NCI-H526 treated with DMSO at 0.1 percent for 48 hours (cell line): ENCODE results near the gene CLIC5.

Experiments
- DNase-seq: peaks from one replicate; lab custom pipeline; 2025; lab: John Stamatoyannopoulos, UW

Gene CLIC5

DNA sequence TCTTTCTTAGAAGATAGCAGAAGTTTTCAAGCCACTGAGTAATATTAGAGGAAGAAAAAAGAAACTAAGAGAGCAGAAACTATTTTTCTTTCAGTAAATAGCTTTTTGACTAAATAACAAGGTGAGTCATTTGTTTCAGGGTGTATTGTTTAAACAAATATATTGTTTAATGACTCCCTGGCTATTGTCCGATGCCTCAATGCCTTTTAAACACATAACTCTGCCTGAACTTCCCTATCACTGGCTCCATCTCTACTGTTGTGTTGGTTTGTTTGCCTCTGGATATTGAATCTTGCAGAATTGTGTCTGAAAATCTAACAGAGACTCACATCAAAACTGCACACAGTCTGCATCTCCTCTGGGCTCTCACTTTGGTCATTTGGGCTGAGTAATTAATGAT lies 19.6 kb upstream of the CLIC5 start:
- DNase-seq: no peak

DNA sequence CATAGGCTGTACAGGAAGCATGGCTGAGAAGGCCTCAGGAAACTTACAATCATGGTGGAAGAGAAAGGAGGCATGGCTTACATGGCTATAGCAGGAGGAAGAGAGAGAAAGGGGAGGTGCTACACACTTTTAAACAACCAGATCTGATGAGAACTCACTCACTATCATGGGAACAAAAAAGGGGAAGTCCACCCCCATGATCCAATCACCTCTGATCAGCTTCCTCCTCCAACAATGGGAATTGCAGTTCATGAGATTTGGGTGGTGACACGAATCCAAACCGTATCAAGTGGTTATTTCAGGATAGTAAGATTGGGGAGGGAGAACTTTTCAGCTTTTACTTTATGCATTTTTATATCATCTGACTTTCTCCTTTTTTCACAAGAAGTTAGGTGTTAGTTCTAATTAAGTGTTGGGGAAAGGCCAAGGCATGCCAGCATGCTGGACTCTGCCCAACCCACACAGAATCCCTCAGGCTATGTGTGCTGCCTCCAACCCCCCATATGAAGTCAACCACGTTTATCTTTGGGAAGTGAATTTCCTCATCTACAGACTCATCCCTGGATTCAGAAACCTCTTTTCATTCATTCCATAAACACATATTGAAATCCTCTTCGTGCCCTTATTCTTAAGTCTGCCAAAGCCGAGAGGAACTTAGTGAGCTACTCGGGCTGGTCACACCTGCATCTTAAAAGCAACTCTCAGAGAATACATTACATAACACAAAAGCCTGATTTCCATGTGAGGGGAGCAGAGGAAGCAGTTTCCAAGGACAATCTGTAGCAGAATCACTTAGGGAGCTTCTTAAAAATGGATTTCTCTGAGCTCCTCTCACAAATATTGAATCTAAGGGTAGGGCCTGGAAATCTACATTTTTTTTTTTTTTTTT lies 16.7 kb upstream of the CLIC5 start:
- no peak for DNase-seq

DNA sequence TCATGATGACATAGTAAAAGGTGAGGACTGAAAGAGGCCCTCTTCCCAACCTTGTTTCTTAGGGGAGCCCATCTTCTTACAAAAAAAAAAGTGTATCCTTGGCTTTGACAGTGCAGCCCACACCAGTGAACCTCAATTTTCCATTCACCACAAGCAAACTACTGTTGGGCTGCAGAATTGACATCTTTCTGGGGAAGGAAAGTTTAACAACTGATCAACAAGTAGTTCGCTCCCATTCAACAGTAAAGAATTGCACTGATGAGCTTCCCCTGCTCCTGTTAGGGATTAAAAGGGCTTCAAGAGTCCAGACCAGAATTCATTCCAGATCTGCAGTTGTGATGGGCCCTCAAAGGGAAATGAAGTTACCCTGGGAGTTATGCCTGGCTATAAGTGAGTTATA lies 13.9 kb upstream of the CLIC5 start:
- no peak for DNase-seq

DNA sequence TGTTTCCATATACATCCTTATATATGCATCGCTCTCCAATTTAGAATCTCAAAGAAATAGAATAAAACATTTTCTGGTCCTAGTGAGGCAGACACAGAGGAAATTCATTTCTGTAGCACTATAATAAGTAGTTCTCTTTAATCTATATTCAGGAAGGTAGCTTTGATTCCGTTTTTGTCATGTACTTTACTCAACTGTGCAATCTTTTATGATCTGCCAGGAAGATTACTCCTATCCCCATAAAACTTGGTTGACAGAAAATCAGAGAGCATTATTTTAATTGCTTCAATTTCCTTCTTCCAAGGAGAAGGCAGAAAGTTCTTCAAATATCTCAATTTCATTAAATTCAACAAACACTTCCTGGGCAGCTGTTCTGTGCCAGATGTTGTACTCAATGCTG lies 10.6 kb upstream of the CLIC5 start:
- DNase-seq: no peak

DNA sequence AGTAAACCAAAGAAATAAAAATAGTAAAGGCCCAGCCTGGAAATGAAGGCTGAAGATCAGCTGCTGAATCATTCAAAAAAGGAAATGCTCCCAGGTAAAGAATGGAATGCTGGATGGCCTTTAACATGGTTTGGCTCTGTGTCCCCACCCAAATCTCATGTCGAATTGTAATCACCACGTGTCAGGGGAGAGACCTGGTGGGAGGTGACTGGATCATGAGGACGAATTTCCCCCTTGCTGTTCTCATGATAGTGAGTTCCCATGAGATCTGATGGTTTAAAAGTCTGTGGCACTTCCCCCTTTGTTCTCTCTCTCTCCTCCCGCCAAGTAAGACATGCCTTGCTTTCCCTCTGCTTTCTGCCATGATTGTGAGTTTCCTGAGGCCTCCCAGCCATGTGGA lies 9.9 kb upstream of the CLIC5 start:
- DNase-seq: no peak

DNA sequence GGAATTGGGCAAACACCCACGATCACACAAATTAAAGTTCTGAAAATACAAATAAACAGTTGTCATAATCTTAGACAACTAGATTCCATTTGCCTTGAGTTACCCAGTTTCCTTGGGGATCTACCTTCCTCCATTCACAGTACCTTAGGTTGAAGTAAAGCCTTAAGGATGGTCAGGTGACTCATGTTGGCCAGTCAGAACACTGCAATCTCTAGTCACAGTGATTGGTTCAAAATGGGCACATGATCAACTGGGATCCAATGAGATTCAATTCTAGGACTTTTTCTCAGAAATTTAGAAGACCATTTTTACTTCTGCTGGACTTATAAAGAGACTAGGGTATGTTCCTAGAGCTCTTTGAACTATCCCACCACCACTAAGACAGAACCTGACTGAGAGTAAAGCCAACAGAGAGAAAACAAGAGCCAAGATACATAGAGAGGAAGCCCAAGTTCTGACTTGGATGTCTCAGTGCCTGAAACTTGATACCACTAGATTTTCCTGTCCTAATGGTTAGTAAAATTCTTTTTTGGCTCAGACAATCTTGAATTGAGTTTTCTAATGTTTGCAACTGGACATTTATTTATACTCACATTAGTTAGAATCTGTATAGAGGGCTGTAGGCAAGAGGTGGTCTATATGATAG lies 8.6 kb upstream of the CLIC5 start:
- DNase-seq: no peak

DNA sequence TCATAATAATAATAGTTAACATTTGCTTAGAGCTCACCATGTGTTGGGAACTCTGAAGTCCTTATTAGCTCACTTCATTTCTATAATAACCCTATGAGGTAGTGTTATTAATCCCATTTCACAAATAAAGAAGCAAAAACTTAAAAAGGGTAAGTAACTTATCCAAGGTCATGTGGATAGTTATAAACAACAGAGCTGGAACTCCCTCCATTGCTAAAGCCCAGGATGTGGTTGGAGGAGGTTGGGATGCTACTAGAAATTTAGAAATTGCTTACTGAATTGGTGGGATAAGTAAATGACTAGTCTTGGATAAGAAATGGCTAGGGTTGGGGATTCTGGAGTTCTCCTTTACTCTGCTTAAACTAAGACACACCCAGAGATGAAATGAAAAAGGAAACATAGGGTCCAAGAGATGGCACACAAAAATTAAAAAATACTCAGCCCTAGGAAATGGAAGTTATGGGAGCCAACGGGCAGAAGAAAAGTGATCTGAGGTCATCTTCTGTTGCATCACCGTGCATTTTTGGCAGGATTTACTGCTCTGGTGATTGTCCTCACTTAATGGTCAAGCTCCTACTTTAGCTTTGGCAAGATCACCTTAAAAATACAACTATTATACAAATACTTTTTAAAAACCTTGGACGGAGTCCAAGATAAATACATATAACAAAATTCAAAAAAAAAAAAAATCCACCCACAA lies 7.7 kb upstream of the CLIC5 start:
- no peak for DNase-seq

DNA sequence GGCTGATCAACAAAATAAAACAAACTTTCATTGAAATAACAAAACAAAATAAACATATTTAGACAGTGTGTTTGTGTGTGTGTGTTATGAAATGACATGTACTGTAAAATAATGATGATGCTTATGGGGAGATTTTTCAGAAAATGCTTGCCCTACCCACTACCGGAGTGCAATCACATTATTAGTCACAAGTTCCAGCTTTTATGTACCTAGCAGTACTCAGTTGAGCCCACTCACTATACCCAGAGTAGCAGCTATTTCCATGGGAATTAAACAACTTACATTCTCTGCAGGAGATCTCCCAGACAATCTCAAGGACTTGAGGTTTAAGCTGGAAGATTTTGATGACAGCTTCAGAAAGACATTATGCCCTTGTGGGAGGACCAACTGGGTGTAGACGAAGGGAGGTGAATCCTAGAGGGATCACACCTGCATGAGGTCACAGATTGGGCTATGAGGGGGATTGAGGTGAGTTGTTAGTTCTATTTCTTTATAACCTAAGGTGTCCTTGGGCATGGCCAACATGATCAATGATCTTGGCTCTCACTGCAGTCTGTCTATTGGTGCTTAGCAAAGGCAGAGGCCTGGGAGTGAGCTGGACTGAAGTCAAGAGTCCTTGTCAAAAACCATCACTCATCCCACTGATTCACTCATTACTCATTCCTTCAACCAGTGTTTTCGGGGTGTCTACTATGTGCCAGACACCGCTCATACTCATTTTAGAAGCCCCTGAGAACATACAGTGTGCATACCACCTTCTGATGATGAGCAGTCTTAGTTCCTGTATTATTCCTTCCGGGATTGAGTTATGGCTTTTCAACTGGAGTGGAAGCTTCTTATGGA lies 6.7 kb upstream of the CLIC5 start:
- no peak for DNase-seq

DNA sequence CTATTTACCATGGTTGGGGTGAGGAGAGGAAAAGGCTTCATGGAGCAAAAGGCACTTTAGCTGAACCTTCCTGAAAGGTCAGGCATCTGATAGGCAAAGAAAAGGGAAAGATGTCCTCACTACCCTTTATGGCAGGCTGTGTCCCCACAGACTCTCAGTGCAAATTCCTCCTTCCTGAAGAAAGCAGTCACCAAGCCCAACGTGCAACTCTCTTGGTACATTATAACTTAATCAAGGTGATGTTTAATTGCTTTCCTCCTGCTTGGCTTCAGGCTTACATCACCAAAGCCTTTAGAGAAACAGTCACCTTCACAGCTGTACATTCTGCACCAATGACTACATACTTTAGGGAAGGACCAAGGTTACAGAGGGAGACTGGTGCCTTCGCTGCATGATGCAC lies 2.1 kb upstream of the CLIC5 start:
- no peak for DNase-seq

DNA sequence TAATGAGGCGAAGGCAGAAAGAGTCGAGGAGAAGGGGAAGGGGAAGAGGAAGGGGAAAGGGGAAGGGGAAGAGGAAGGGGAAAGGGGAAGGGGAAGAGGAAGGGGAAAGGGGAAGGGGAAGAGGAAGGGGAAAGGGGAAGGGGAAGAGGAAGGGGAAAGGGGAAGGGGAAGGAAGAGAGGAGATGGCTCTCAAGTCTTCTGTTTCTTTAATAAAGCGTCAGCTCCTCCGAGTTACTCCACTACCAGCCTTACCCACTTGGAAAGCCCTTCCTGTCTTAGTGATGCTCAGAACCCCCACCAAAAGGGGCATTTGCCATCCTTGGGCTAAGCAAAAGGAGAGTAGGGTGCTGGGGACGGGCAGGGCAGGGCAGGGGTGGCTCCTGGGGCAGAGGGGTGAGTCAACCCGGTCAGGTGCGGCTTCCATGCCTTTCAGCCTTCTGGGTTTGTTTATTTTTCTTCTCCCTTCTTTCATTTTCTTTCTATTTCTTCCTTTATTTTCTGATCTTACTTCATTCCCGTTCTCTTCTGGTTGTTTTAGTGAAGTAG lies 476 bp upstream of the CLIC5 start:
- no peak for DNase-seq

DNA sequence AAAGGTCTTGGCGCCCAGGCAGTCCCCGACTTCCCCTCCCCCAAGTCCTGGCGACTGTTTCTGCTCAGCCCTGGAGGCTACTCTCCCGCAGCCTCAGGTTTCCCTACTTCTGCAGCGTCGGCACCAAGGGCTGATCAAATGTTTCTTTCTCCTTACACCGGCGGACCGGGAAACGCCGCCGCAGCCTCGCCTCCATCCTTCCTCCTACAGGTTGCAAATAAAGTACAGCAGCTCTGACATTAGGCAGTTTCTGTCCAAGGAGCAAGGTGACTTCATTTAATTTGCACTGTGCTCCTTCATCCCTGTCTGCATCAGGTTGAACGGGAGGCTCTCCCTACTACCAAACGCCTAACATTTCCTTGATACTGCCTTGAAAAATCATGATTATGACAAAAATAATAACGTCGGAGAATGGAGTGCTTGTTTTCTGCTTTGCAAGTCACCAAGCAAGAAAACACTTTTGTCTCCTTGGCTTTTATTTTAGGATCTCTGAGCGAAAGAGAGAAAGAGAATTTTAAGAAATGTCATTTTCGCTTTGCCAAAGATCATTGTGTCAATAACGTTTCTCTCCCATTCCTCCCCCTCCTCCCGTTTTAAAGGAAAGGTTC lies 1.0 kb downstream of the CLIC5 start:
- peak; percentile 46 for DNase-seq

DNA sequence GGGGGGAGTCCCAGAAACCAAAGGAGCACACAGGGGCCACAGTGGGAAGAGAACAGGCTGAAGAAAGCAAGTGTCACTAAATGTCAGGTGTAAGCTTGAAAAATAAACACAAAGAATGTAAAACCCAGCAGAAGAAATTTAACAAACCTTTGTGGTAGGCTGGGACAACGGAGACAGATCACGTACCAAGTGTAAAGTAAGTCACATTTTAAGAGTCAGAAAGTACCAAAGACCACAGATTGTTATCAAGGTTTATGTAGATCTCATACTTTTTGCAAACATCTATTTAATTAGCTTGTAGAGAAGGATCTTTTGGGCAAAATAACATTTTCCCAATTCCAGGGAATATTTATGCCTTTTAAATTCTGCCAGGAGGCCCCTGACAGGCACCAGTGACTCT lies 1.6 kb downstream of the CLIC5 start:
- no peak for DNase-seq

DNA sequence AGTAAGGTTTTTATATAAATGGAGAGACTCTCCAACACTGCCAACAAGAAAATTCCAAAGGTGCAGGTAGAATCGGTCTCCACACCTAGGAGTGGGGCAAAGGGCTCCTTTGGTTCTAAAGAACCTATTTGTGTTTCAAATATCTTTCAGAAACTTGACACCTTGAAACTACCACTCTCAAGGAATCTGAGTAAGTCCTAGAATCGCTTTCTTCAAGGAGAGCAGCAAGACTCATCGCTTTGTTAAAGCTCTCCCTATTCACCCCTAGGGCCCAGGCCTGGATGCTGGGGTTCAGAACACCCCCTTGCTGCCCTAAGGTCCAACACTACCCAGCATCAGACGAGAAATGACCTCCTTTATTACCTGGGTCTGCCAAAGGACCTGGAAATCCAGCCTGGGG lies 2.0 kb downstream of the CLIC5 start:
- DNase-seq: no peak

DNA sequence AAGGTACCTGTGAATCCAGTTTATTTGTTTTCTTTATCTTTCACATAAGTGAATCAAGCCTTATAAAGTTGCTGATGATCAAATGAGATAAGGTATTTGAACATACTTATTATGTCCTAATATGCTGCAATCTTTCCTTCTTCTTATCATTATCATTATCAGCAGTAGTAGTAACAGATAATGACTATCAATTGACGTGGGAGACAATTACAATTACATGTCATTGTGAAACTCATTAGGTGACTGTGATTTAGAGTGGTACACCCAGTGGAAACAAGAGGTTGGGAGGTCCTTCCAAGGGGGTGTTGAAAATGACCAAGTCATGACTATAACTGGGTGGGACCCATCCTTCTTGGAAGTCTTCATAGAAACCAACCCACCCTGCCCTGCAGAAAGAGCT lies 2.8 kb downstream of the CLIC5 start:
- DNase-seq: no peak

DNA sequence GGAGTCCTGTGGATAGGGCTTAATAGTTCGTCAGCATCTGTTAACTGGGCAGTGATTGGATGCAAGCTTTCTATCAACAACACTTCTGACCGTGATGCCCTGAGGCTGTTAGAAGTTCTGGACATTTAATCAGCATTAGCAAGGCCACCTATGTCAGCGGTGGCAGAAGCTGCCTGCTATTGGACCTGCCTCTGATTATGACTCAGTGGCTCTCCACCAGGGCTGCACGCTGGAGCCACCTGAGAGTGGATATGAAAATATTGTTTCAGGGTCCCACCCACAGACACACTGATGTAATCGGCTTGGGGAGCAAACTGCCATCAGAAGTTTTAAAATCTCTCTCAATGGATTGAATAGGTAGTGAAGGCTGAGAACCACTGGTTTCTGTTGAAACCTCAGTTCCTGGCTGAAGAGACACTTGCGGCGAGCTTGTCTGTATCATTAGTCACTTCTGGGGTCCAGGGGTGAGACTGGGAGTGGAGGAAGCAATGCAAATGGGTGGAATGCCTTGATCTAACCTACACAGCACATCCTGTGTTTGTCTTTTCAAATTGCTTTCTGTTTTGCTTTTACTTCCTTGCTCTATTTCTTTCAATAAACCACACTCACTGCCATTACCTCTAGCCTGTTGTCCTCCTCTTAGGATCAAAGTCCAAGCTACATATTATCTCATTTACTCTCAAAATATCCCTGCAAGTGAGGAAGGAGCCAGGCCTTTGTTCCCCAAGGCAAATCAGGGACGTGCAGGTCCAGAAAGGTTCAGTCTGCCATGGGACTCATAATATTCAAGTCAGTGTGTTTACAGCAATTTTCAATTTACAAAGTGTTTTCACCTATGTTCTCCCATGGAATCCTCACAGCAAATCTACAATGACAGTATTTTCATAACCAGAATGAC lies 4.2 kb downstream of the CLIC5 start:
- DNase-seq: peak; percentile 20

DNA sequence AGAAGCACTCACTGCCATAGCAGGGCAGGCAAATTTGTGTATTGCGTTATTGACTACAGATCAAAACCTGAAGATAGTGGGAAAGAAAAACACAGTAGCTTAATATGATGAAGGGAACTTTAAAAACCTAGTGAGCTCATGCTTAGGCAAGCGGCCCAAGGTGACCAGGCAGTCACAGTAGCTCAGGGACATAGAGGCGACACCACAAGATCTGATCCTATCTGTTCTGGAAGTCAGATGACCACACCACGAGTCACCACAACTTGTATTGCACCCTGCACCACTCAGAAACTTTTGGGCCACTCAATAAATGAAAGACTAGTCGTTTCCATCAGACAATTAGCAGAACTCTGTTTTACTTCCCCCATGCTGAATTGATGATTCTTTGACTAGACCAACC lies 4.9 kb downstream of the CLIC5 start:
- no peak for DNase-seq

DNA sequence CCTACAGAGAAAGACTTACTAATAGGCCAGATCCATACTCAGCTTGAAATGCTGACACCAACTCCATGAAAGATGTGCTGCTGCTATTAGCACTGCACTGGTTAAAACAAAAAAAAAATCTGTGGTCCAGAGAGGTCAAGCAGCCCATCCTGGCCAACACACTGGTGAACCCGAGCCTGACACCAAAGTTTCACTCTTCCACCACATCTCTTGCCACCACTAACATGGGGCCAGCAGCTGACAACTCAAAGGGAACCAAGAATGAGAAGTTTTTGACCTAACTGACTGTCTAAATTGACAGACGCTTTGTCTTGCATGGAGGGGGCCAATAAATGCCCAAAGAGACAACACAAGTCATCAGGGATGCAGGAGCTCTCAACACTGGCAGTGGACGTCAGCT lies 5.4 kb downstream of the CLIC5 start:
- DNase-seq: no peak

DNA sequence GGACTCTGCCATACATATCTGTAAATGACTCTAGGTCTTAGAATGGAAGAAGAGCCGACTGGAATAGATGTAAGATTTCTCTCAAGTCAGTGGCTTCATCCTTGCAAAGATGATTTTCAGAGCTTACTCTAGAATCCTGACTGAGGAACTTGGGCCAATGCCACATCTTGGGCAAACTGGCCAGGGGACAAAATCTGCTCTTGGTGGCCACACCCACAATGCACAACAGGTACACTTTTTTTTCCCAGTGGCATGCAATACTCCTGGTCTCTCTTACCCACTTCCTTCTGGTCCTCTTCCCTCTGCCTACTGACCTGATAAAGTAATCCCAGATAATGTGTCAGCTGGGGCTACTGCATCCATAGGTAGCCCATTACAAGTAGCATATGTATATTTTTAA lies 13.4 kb downstream of the CLIC5 start:
- no peak for DNase-seq

DNA sequence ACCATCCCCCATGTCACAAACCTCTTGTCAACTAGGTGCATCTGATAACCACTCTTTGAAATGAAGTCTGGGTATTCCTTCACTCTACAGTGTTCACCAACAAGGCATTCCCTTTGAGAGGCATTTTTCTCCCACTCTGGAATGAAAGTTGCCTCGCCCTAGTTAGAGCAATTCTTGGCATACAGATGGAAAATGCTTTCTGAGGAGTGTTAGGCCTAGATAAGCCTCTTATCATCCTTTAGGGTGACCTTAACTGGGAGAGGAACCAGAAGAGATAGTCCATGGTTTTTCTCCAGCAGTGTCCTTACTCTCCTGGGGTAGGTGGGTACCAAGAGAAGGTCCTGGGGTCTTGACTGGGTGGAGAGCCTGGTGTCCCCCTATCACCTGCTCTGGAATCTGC lies 14.8 kb downstream of the CLIC5 start:
- DNase-seq: no peak

DNA sequence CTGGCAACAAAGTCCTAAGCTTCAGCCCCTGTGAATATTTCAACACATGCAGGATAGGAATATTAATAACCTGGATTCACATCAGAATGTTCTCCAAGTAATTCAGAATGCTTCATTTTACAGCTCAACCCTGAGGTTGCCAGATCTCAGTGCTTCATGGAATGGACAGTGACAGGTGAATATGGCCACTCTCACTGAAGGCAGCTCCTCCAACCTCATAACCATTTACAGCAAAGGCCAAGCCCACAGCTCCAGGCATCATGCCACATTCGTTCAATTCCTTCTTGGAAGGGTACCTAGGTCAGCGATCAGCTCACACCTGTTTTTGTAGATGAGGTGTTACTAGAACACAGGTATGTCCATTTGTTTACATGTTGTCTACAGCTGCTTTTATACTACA lies 17.1 kb downstream of the CLIC5 start:
- no peak for DNase-seq
